WTC11 (cell line): ENCODE measurements around the gene FBXO28. TPM values are rescaled to one million over a fixed set of nuclear protein-coding genes. Genes with fewer than 3 reads are reported as not detected.

Source experiments
- ATAC-seq: fragments of 200-7000 bp; cut with Tn5 transposase; 2 replicates; pipeline ENCODE4 v1.10.0; 2021; ENCODE audit warnings: mild to moderate bottlenecking, moderate library complexity
- CTCF ChIA-PET: fragments of 300-600 bp; sonication (Branson Sonifier 250); formaldehyde crosslinking; loops from one replicate; lab custom pipeline; 2021; ENCODE audit warnings: antibody characterized with exemption; lab: Charles Lee
- POLR2A ChIA-PET: fragments of 350-600 bp; sonication (Branson Sonifier 250); formaldehyde crosslinking; loops from one replicate; lab custom pipeline; 2021; ENCODE audit warnings: antibody characterized with exemption; lab: Charles Lee
- DNase-seq: peaks from one replicate; pipeline ENCODE4 v3.0.0; 2021; ENCODE audit warnings: low spot score
- H3K27ac Mint-ChIP-seq: 2 replicates; pipeline ENCODE4 v1.8.0; 2021; ENCODE audit warnings: mixed read lengths
- H3K27me3 Mint-ChIP-seq: 2 replicates; pipeline ENCODE4 v1.8.0; 2021; ENCODE audit warnings: low read depth, mild to moderate bottlenecking, moderate library complexity, mixed read lengths
- H3K36me3 Mint-ChIP-seq: 2 replicates; pipeline ENCODE4 v1.8.0; 2021; ENCODE audit warnings: mixed read lengths
- H3K4me1 Mint-ChIP-seq: 2 replicates; pipeline ENCODE4 v1.8.0; 2022; ENCODE audit warnings: mixed read lengths
- H3K4me3 Mint-ChIP-seq: 2 replicates; pipeline ENCODE4 v1.8.0; 2021; ENCODE audit warnings: mild to moderate bottlenecking, moderate library complexity, mixed read lengths
- H3K9me3 Mint-ChIP-seq: 2 replicates; pipeline ENCODE4 v1.8.0; 2021; ENCODE audit warnings: mixed read lengths
- AFF4 ChIP-seq: sonication (generic); formaldehyde crosslinking; IDR thresholded peaks from 2 replicates; pipeline ENCODE4 v1.8.1; 2023; ENCODE audit warnings: mild to moderate bottlenecking, missing genetic modification reagents, borderline replicate concordance
- AR ChIP-seq: fragments of 250-450 bp; sonication (Bioruptor Pico); IDR thresholded peaks from 2 replicates; pipeline ENCODE4 v1.9.0; 2021; ENCODE audit warnings: mild to moderate bottlenecking
- ATF1 ChIP-seq: sonication (generic); formaldehyde crosslinking; IDR thresholded peaks from 2 replicates; pipeline ENCODE4 v1.8.1; 2023; ENCODE audit warnings: mild to moderate bottlenecking, moderate library complexity, missing genetic modification reagents
- CBFB ChIP-seq: sonication (generic); formaldehyde crosslinking; IDR thresholded peaks from 2 replicates; pipeline ENCODE4 v1.8.1; 2022; ENCODE audit warnings: mild to moderate bottlenecking, low read depth, missing genetic modification reagents
- EMX1 ChIP-seq: fragments of 250-450 bp; sonication (Bioruptor Pico); IDR thresholded peaks from 2 replicates; pipeline ENCODE4 v1.8.0; 2021; ENCODE audit warnings: mild to moderate bottlenecking
- FOXJ3 ChIP-seq: sonication (generic); formaldehyde crosslinking; IDR thresholded peaks from 2 replicates; pipeline ENCODE4 v1.9.0; 2021; ENCODE audit warnings: missing genetic modification reagents, mild to moderate bottlenecking, borderline replicate concordance
- GABPB1 ChIP-seq: sonication (generic); formaldehyde crosslinking; IDR thresholded peaks from 2 replicates; pipeline ENCODE4 v1.8.1; 2023; ENCODE audit warnings: mild to moderate bottlenecking, missing genetic modification reagents
- KAT7 ChIP-seq: sonication (generic); formaldehyde crosslinking; IDR thresholded peaks from 2 replicates; pipeline ENCODE4 v1.8.1; 2023; ENCODE audit warnings: missing genetic modification reagents, mild to moderate bottlenecking, borderline replicate concordance
- NFATC4 ChIP-seq: fragments of 250-450 bp; sonication (Bioruptor Pico); IDR thresholded peaks from 2 replicates; pipeline ENCODE4 v1.9.0; 2021; ENCODE audit warnings: mild to moderate bottlenecking
- NR2C2 ChIP-seq: sonication (generic); formaldehyde crosslinking; IDR thresholded peaks from 2 replicates; pipeline ENCODE4 v1.8.0; 2022; ENCODE audit warnings: mild to moderate bottlenecking, missing genetic modification reagents
- PRRX2 ChIP-seq: fragments of 250-450 bp; sonication (Bioruptor Pico); IDR thresholded peaks from 2 replicates; pipeline ENCODE4 v1.8.0; 2021; ENCODE audit warnings: mild to moderate bottlenecking
- RELA ChIP-seq: sonication (generic); formaldehyde crosslinking; IDR thresholded peaks from 2 replicates; pipeline ENCODE4 v1.8.1; 2022; ENCODE audit warnings: missing genetic modification reagents, mild to moderate bottlenecking, borderline replicate concordance
- SMAD3 ChIP-seq: sonication (generic); formaldehyde crosslinking; IDR thresholded peaks from 2 replicates; pipeline ENCODE4 v1.8.0; 2022; ENCODE audit warnings: missing genetic modification reagents, mild to moderate bottlenecking, borderline replicate concordance
- ZBTB43 ChIP-seq: sonication (generic); formaldehyde crosslinking; IDR thresholded peaks from 2 replicates; pipeline ENCODE4 v1.8.1; 2023; ENCODE audit warnings: mild to moderate bottlenecking, missing genetic modification reagents
- ZNF219 ChIP-seq: sonication (generic); formaldehyde crosslinking; IDR thresholded peaks from 2 replicates; pipeline ENCODE4 v1.8.0; 2023; ENCODE audit warnings: missing genetic modification reagents, mild to moderate bottlenecking, borderline replicate concordance
- ZNF416 ChIP-seq: fragments of 250-450 bp; sonication (Bioruptor Pico); IDR thresholded peaks from 2 replicates; pipeline ENCODE4 v1.9.0; 2021; ENCODE audit warnings: mild to moderate bottlenecking, inconsistent platforms
- ZNF512 ChIP-seq: sonication (generic); formaldehyde crosslinking; IDR thresholded peaks from 2 replicates; pipeline ENCODE4 v1.8.1; 2022; ENCODE audit warnings: missing genetic modification reagents, borderline replicate concordance
- ZNF532 ChIP-seq: fragments of 250-450 bp; sonication (Bioruptor Pico); IDR thresholded peaks from 2 replicates; pipeline ENCODE4 v1.9.0; 2021; ENCODE audit warnings: mild to moderate bottlenecking, borderline replicate concordance
- total RNA-seq: library from RNA; stranded (reverse); gene quantifications from 3 replicates; pipeline ENCODE4 v1.2.3, GENCODE V29; 2021

Gene FBXO28
- total RNA-seq, 1 experiment from 2014 or later: 36.8 TPM

- Mint-ChIP-seq H3K4me3 (no peak overlapping the region), H3K27me3 (no peaks in the 10 kb centered on the region), H3K27ac (peak overlapping the region; percentile 2; the same call in 1 of the 2 replicates), H3K4me1 (peaks cover 30% of the 10 kb centered on the region), H3K9me3 (peaks cover 9% of the 10 kb centered on the region), H3K36me3 (peaks cover 6% of the 10 kb centered on the region)
- no peak for ATAC-seq
- TF ChIP-seq ZBTB43 (CRISPR knock-in tag): no peak
- no peak for TF ChIP-seq NFATC4 (CRISPR knock-in tag)
- no peak for TF ChIP-seq FOXJ3
- TF ChIP-seq AFF4 (CRISPR knock-in tag): no peak
- no peak for TF ChIP-seq ZNF416
- no peak for TF ChIP-seq KAT7 (CRISPR knock-in tag)
- no peak for TF ChIP-seq SMAD3
- TF ChIP-seq CBFB (CRISPR knock-in tag): no peak
- TF ChIP-seq ZNF532 (CRISPR knock-in tag): no peak
- TF ChIP-seq GABPB1 (CRISPR knock-in tag): no peak
- TF ChIP-seq AR: no peak
- no peak for TF ChIP-seq PRRX2
- no peak for TF ChIP-seq EMX1 (CRISPR knock-in tag)
- no peak for TF ChIP-seq RELA
- no peak for TF ChIP-seq NR2C2
- TF ChIP-seq ZNF219 (CRISPR knock-in tag): no peak
- no peak for TF ChIP-seq ZNF512 (CRISPR knock-in tag)
- no peak for TF ChIP-seq ATF1 (CRISPR knock-in tag)
- ChIA-PET CTCF (interaction anchor here (0.5 kb wide), 1 partner anchor 488 kb away, joined by 3 read pairs; no protein-coding TSS in a partner anchor), POLR2A (no interaction called here)
- DNase-seq: no peak
Observed at GRCh38 chr1:224168859-224169380, 55.0 kb downstream of the FBXO28 start.
